ENCODE data around the gene MTRFR.

- TF ChIP-seq POLR2A (IDR thresholded peaks at IDR 0.05) (no peak), EP300 (IDR thresholded peaks at IDR 0.05) (no peak)
Measured at GRCh38 chr12:123227581-123228258, 5.5 kb upstream of the MTRFR start.

All from suprapubic skin (tissue), 2 donors.